Stimulated activated CD4-positive, alpha-beta T cell treated with anti-CD3 and anti-CD28 coated beads, Interleukin-2, amount 100 ng/mL, for 4 hours (primary cell): ENCODE data around the gene TMEM134.
"Not testable (repeated sequence)": the region's sequence is repeated elsewhere in the genome, so short reads cannot be mapped to it uniquely, and the experiment has no call there.

Experiments used
- DNase-seq: peaks from one replicate; pipeline ENCODE4 v3.0.0-alpha.2; 2020; ENCODE audit warnings: low read depth

The TMEM134 gene

GRCh38 chr11:67468759-67469507, at the start of gene TMEM134:
Gene TMEM134 (minus strand): TSS chr11:67469251. CDS start chr11:67469192, 59 bp downstream.
- peak; percentile 87 for DNase-seq

GRCh38 chr11:67517784-67518552, 48.9 kb upstream of the TMEM134 start:
- DNase-seq, result no peak

- no peak for DNase-seq
Measured at GRCh38 chr11:67516806-67517205, 47.8 kb upstream of the TMEM134 start.

GRCh38 chr11:67514116-67514515, 45.1 kb upstream of the TMEM134 start:
- no peak for DNase-seq

- not testable (repeated sequence) for DNase-seq
Measured at GRCh38 chr11:67511558-67511957, 42.5 kb upstream of the TMEM134 start.

GRCh38 chr11:67510023-67510345, 40.9 kb upstream of the TMEM134 start:
- no peak for DNase-seq

GRCh38 chr11:67508486-67509121, 39.6 kb upstream of the TMEM134 start:
- DNase-seq, result peak; percentile 98

- peak; percentile 95 for DNase-seq
Measured at GRCh38 chr11:67507864-67508485, 38.9 kb upstream of the TMEM134 start, which contains the start of gene CDK2AP2. Gene CDK2AP2 (minus strand): TSS chr11:67508162. CDS start chr11:67508082, 80 bp downstream.

- DNase-seq, result no peak
Measured at GRCh38 chr11:67507242-67507863, 38.3 kb upstream of the TMEM134 start.

GRCh38 chr11:67506426-67507051, 37.5 kb upstream of the TMEM134 start:
- DNase-seq, result no peak

GRCh38 chr11:67505605-67506396, 36.8 kb upstream of the TMEM134 start:
- peak; percentile 82 for DNase-seq

GRCh38 chr11:67504950-67505581, 36.0 kb upstream of the TMEM134 start, which contains the start of gene PITPNM1:
Gene PITPNM1 (minus strand): TSS chr11:67505363. CDS start chr11:67504180, 1,183 bp downstream.
- DNase-seq, result peak; percentile 52

- DNase-seq, result no peak
Measured at GRCh38 chr11:67504005-67504949, 35.2 kb upstream of the TMEM134 start.

GRCh38 chr11:67503119-67504004, 34.3 kb upstream of the TMEM134 start:
- no peak for DNase-seq

GRCh38 chr11:67502328-67502979, 33.4 kb upstream of the TMEM134 start:
- no peak for DNase-seq

- no peak for DNase-seq
Measured at GRCh38 chr11:67501854-67502253, 32.8 kb upstream of the TMEM134 start.
